ENCODE measurements around the gene MAPKAP1.

Gene MAPKAP1

GRCh38 chr9:125608489-125609224, 98.4 kb downstream of the MAPKAP1 start:
- TF ChIP-seq CTCF (IDR thresholded peaks at IDR 0.05) = no peak

DNA sequence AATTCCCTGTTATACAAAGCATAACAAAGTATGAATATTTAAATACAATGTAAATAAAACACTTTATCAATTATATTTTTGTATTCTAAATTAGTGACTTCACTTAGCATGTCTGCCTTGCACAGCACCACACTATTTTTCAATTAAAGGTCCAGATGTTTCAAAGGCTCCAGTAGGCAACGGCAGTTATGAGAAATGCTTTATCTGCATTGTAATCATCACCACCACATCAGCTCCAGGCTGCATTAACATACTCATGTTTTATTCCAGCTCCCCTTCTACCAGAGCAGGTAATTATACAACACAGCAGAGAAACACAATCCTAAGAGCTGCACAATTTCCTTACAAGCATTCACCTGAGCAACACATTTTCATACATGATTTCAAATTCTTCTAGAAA, 102.8 kb downstream of the MAPKAP1 start:
- no peak for TF ChIP-seq CTCF (IDR thresholded peaks at IDR 0.05)

GRCh38 chr9:125603478-125604021, 103.5 kb downstream of the MAPKAP1 start:
- no peak for TF ChIP-seq CTCF (IDR thresholded peaks at IDR 0.05)

DNA sequence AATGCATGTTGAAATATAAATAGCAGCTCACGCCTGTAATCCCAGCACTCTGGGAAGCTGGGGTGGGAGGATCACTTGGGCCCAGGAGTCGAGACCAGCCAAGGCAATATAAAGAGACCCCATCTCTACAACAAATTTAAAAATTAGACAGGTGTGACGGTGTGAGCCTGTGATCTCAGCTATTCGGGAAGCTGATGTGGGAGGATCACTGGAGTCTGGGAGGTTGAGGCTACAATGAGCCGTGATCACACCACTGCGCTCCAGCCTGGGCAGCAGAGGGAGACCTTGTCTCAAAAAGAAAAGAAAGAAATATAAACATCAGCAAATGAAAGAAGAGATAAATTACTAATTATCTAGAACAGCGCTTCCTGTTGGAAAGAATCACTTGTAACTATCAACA, 105.0 kb downstream of the MAPKAP1 start:
- TF ChIP-seq CTCF (IDR thresholded peaks at IDR 0.05) = no peak

- no peak for TF ChIP-seq CTCF (IDR thresholded peaks at IDR 0.05)
Observed at GRCh38 chr9:125600194-125600593, 106.8 kb downstream of the MAPKAP1 start.

DNA sequence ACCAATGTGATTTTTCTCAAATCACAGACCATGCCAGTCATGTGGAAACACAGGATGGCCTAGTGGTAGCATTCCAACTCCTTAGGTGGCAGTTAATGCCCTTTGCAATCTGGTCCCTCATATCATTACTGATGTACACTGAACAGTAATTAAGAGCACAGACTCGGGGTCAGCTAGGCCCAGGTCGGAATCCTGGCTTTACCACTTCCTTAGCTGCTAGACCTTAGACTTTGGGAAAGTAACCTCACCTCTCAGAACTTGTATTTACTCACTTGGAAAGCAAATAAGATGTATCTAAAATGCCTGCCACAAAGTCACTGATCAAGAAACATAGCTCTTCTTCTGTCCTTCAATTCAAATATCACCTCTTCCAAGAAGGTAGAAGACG, 112.8 kb downstream of the MAPKAP1 start:
- no peak for TF ChIP-seq CTCF (IDR thresholded peaks at IDR 0.05)

- no peak for TF ChIP-seq CTCF (IDR thresholded peaks at IDR 0.05)
Observed at GRCh38 chr9:125593581-125594222, 113.3 kb downstream of the MAPKAP1 start.
